Neutrophil (primary cell): ENCODE results near the gene STRAP.

Source experiments
- H3K27ac ChIP-seq: fragments of 200-600 bp; sonication (generic); 2 replicates; pipeline ENCODE4 v1.5.1; 2016; ENCODE audit warnings: mild to moderate bottlenecking, moderate library complexity
- H3K27me3 ChIP-seq: fragments of 200-600 bp; sonication (generic); 2 replicates; pipeline ENCODE4 v1.6.0; 2016; ENCODE audit warnings: mild to moderate bottlenecking
- H3K36me3 ChIP-seq: fragments of 200-600 bp; sonication (generic); 2 replicates; pipeline ENCODE4 v1.5.1; 2017
- H3K4me1 ChIP-seq, 2 experiments: fragments of 200-600 bp in 1 of 2; sonication (generic) in 1 of 2; 1 replicate in 1 of 2; 2 replicates in 1 of 2; pipeline versions ENCODE4 v1.5.1 to v1.6.1; 2013 to 2016; ENCODE audit warnings: low read depth in 1 of 2, low read length in 1 of 2, mild to moderate bottlenecking in 1 of 2, moderate library complexity in 1 of 2; ENCODE audit not compliant: control insufficient read depth in 1 of 2, insufficient read depth in 1 of 2
- H3K4me3 ChIP-seq, 2 experiments: fragments of 200-600 bp in 1 of 2; sonication (generic) in 1 of 2; 1 replicate in 1 of 2; 2 replicates in 1 of 2; pipeline ENCODE4 v1.5.1; 2013 to 2016; ENCODE audit warnings: low read depth in 1 of 2, low read length in 1 of 2, mild to moderate bottlenecking in 1 of 2, moderate library complexity in 1 of 2
- H3K9me3 ChIP-seq: fragments of 200-600 bp; sonication (generic); 2 replicates; pipeline ENCODE4 v1.5.1; 2016
- CTCF ChIP-seq: fragments of 200-600 bp; sonication (generic); IDR thresholded peaks from 2 replicates; pipeline ENCODE4 v1.5.1; 2016; ENCODE audit warnings: antibody characterized with exemption

The STRAP gene

GRCh38 chr12:15882118-15882971 is at the start of gene STRAP:
STRAP (plus strand) TSS chr12:15882387; CDS start chr12:15882708, 321 bp downstream.
- Histone ChIP-seq H3K27ac (peak within 1 kb of the TSS; percentile 93), H3K36me3 (no peaks in the 10 kb centered on the region), H3K9me3 (no peaks in the 10 kb centered on the region), H3K4me3 (peak within 1 kb of the TSS; percentile 79 to 89), H3K4me1 (peaks cover 19% of the 10 kb centered on the region in 2 experiments), H3K27me3 (no peaks in the 10 kb centered on the region)
- no peak for TF ChIP-seq CTCF

- TF ChIP-seq CTCF = no peak
- no peaks in the 10 kb centered on the region for H3K4me1 ChIP-seq
- no peaks in the 10 kb centered on the region for H3K9me3 ChIP-seq
- no peak overlapping the region for H3K27ac ChIP-seq
- no peak overlapping the region for H3K4me3 ChIP-seq
- H3K36me3 ChIP-seq = no peaks in the 10 kb centered on the region
- peaks cover 4% of the 10 kb centered on the region for H3K27me3 ChIP-seq
Observed at GRCh38 chr12:15834575-15834974, 47.6 kb upstream of the STRAP start.

- TF ChIP-seq CTCF = no peak
- H3K27ac ChIP-seq = no peak overlapping the region
- no peaks in the 10 kb centered on the region for H3K4me1 ChIP-seq
- no peaks in the 10 kb centered on the region for H3K36me3 ChIP-seq
- H3K9me3 ChIP-seq = no peaks in the 10 kb centered on the region
- no peak overlapping the region for H3K4me3 ChIP-seq
- H3K27me3 ChIP-seq = peaks cover 4% of the 10 kb centered on the region
Observed at GRCh38 chr12:15837141-15837790, 44.9 kb upstream of the STRAP start.

- Histone ChIP-seq H3K27ac (no peak overlapping the region), H3K27me3 (peaks cover 4% of the 10 kb centered on the region)
Observed at GRCh38 chr12:15839041-15839440, 43.1 kb upstream of the STRAP start.

GRCh38 chr12:15839682-15840081 is 42.5 kb upstream of the STRAP start:
- Histone ChIP-seq H3K9me3 (no peaks in the 10 kb centered on the region), H3K27me3 (peaks cover 4% of the 10 kb centered on the region), H3K4me3 (no peak overlapping the region), H3K27ac (no peak overlapping the region), H3K36me3 (no peaks in the 10 kb centered on the region), H3K4me1 (no peaks in the 10 kb centered on the region)
- no peak for TF ChIP-seq CTCF

More at GRCh38 chr12:15839041-15839440, 43.1 kb upstream of the STRAP start:
- Histone ChIP-seq H3K9me3 (no peaks in the 10 kb centered on the region), H3K36me3 (no peaks in the 10 kb centered on the region), H3K4me3 (no peak overlapping the region), H3K4me1 (no peaks in the 10 kb centered on the region)
- no peak for TF ChIP-seq CTCF
